HepG2 (cell line): ENCODE results near the gene DTNA. TPM values are rescaled to one million over a fixed set of nuclear protein-coding genes. Genes with fewer than 3 reads are reported as not detected.

ENCODE experiments used
- ATAC-seq: fragments of 200-7000 bp; cut with Tn5 transposase; 3 replicates; pipeline ENCODE4 v1.9.1; 2020; ENCODE audit warnings: mild to moderate bottlenecking, moderate library complexity
- BruUV-seq: library from RNA; stranded (reverse); fragments of 400-500 nt; replicated peaks from 2 replicates; lab custom pipeline; 2021; lab: Mats Ljungman, UMichigan
- CTCF ChIA-PET: fragments of 300-600 bp; formaldehyde crosslinking; extraction: SDS; loops from one replicate; lab custom pipeline; 2021; ENCODE audit warnings: low total read pairs, inconsistent platforms, low intra/inter-chr PET ratio; lab: Yijun Ruan, JAX
- POLR2A ChIA-PET: fragments of 350-600 bp; sonication (Branson Sonifier 250); formaldehyde crosslinking; loops from one replicate; lab custom pipeline; 2020; ENCODE audit warnings: antibody characterized with exemption, inconsistent platforms; lab: Yijun Ruan, JAX
- DNase-seq: peaks from one replicate; pipeline ENCODE4 v3.0.0-alpha.2; 2015; ENCODE audit warnings: low spot score
- FAIRE-seq: peaks from 3 replicates; lab custom pipeline; 2011; peaks lifted over from hg19 to GRCh38; lab: Jason Lieb, UNC
- H2AFZ ChIP-seq: one replicate; pipeline ENCODE4 v1.6.1; 2011; ENCODE audit warnings: low read length, inconsistent platforms
- H3K27ac ChIP-seq: fragments of 300-600 bp; 3 replicates; pipeline ENCODE4 v1.8.0; 2011; ENCODE audit warnings: mixed run types, mild to moderate bottlenecking, mixed read lengths, low read length, inconsistent platforms; ENCODE audit not compliant: insufficient read depth; ENCODE audit errors: extremely low read length
- H3K27me3 ChIP-seq, 2 experiments: fragments of 200-600 bp in 1 of 2; 2 replicates in 1 of 2; 3 replicates in 1 of 2; pipeline versions ENCODE4 v1.6.0 to v1.8.0; 2011; ENCODE audit warnings: low read length in 2 of 2, mild to moderate bottlenecking in 2 of 2, moderate library complexity in 2 of 2, inconsistent platforms in 1 of 2; ENCODE audit not compliant: insufficient read depth in 2 of 2, control insufficient read depth in 1 of 2
- H3K36me3 ChIP-seq, 2 experiments: fragments of 200-600 bp in 1 of 2; replicated peaks in 1 of 2; 2 replicates in 1 of 2; 3 replicates in 1 of 2; pipeline versions ENCODE4 v1.5.1 to v1.8.0; 2011; ENCODE audit warnings: low read length in 2 of 2, inconsistent platforms in 1 of 2; ENCODE audit not compliant: insufficient read depth in 2 of 2, control insufficient read depth in 1 of 2
- H3K4me1 ChIP-seq: 2 replicates; pipeline ENCODE4 v1.5.1; 2012; ENCODE audit warnings: low read length, inconsistent platforms; ENCODE audit not compliant: insufficient read depth
- H3K4me2 ChIP-seq: 2 replicates; pipeline ENCODE4 v1.6.0; 2011; ENCODE audit warnings: low read depth, low read length, inconsistent platforms
- H3K4me3 ChIP-seq, 3 experiments: fragments of 200-600 bp in 1 of 3; sonication (generic), shearing (Covaris generic) in 1 of 3; replicated peaks in 1 of 3; 2 replicates each; pipeline ENCODE4 v1.5.1; 2011 to 2016; ENCODE audit warnings: low read length in 3 of 3, inconsistent platforms in 2 of 3, low read depth in 2 of 3, mild to moderate bottlenecking in 2 of 3, control low read depth in 1 of 3, mixed read lengths in 1 of 3; ENCODE audit not compliant: insufficient read depth in 1 of 3
- H3K79me2 ChIP-seq: one replicate; pipeline ENCODE4 v1.6.1; 2011; ENCODE audit warnings: low read length, inconsistent platforms; ENCODE audit not compliant: insufficient read depth
- H3K9ac ChIP-seq: 2 replicates; pipeline ENCODE4 v1.6.0; 2011; ENCODE audit warnings: mild to moderate bottlenecking, low read depth, low read length, inconsistent platforms; ENCODE audit not compliant: insufficient read depth
- H3K9me3 ChIP-seq: 2 replicates; pipeline ENCODE4 v1.5.1; 2012; ENCODE audit warnings: mild to moderate bottlenecking, low read length
- H4K20me1 ChIP-seq: 2 replicates; pipeline ENCODE4 v1.6.0; 2011; ENCODE audit warnings: inconsistent platforms, mild to moderate bottlenecking, low read length, moderate library complexity; ENCODE audit not compliant: insufficient read depth
- ATF7 ChIP-seq, 2 experiments: fragments of 450-650 bp in 1 of 2; sonication (generic) in 1 of 2; formaldehyde crosslinking in 1 of 2; IDR thresholded peaks; 2 replicates each; pipeline versions ENCODE4 v1.4.0 to v1.6.1; 2016 to 2020; ENCODE audit warnings: antibody characterized with exemption in 1 of 2, mild to moderate bottlenecking in 1 of 2, missing genetic modification reagents in 1 of 2
- NAIF1 ChIP-seq: sonication (generic); formaldehyde crosslinking; IDR thresholded peaks from 2 replicates; pipeline ENCODE4 v1.5.0; 2020; ENCODE audit warnings: mild to moderate bottlenecking, missing genetic modification reagents, borderline replicate concordance
- NBN ChIP-seq: fragments of 450-650 bp; conservative IDR thresholded peaks from 2 replicates; pipeline ENCODE4 v1.6.1; 2017
- NCOR1 ChIP-seq: fragments of 200-600 bp; sonication (generic); IDR thresholded peaks from 2 replicates; pipeline ENCODE4 v1.7.0; 2017; ENCODE audit warnings: antibody characterized with exemption, low read length, borderline replicate concordance
- NFIC ChIP-seq: IDR thresholded peaks from 2 replicates; pipeline ENCODE4 v1.6.1; 2012; ENCODE audit warnings: mild to moderate bottlenecking, low read length, inconsistent platforms
- NR2C2 ChIP-seq: sonication (generic); formaldehyde crosslinking; IDR thresholded peaks from 2 replicates; pipeline ENCODE4 v1.4.0; 2020; ENCODE audit warnings: missing genetic modification reagents, mild to moderate bottlenecking, moderate library complexity, borderline replicate concordance
- POLR2AphosphoS5 ChIP-seq: IDR thresholded peaks from 2 replicates; pipeline ENCODE4 v1.6.1; 2012; ENCODE audit warnings: low read depth, low read length
- RAD51 ChIP-seq: fragments of 450-650 bp; IDR thresholded peaks from 2 replicates; pipeline ENCODE4 v1.6.1; 2016; ENCODE audit warnings: borderline replicate concordance
- RFXANK ChIP-seq: IDR thresholded peaks from 2 replicates; pipeline ENCODE4 v1.6.1; 2016
- SNAPC2 ChIP-seq: sonication (generic); formaldehyde crosslinking; IDR thresholded peaks from 2 replicates; pipeline ENCODE4 v1.8.1; 2022; ENCODE audit warnings: mild to moderate bottlenecking, missing genetic modification reagents
- YEATS4 ChIP-seq: sonication (generic); formaldehyde crosslinking; IDR thresholded peaks from 2 replicates; pipeline ENCODE4 v1.4.0; 2020; ENCODE audit warnings: missing genetic modification reagents, borderline replicate concordance
- YY1 ChIP-seq: IDR thresholded peaks from 2 replicates; pipeline ENCODE4 v1.6.1; 2011; ENCODE audit warnings: low read length, low read depth, moderate library complexity, mild to moderate bottlenecking; ENCODE audit not compliant: insufficient read depth, insufficient replicate concordance
- ZC3H4 ChIP-seq: sonication (generic); formaldehyde crosslinking; IDR thresholded peaks from 2 replicates; pipeline ENCODE4 v1.4.0; 2020; ENCODE audit warnings: missing genetic modification reagents, borderline replicate concordance
- ZFX ChIP-seq: sonication (generic); formaldehyde crosslinking; IDR thresholded peaks from 2 replicates; pipeline ENCODE4 v1.4.0; 2020; ENCODE audit warnings: mild to moderate bottlenecking, low read depth, missing genetic modification reagents, moderate library complexity
- ZNF441 ChIP-seq: sonication (generic); formaldehyde crosslinking; IDR thresholded peaks from 2 replicates; pipeline ENCODE4 v1.7.0; 2021; ENCODE audit warnings: missing genetic modification reagents, borderline replicate concordance
- ZNF501 ChIP-seq: sonication (generic); formaldehyde crosslinking; IDR thresholded peaks from 2 replicates; pipeline ENCODE4 v1.5.1; 2020; ENCODE audit warnings: mild to moderate bottlenecking, moderate library complexity, missing genetic modification reagents
- ZNF569 ChIP-seq: sonication (generic); formaldehyde crosslinking; IDR thresholded peaks from 2 replicates; pipeline ENCODE4 v1.5.0; 2020; ENCODE audit warnings: mild to moderate bottlenecking, missing genetic modification reagents, moderate library complexity, borderline replicate concordance
- ZNF777 ChIP-seq: sonication (generic); formaldehyde crosslinking; IDR thresholded peaks from 2 replicates; pipeline ENCODE4 v1.4.0; 2020; ENCODE audit warnings: missing genetic modification reagents
- ZZZ3 ChIP-seq: sonication (generic); formaldehyde crosslinking; IDR thresholded peaks from 2 replicates; pipeline ENCODE4 v1.4.0; 2020; ENCODE audit warnings: missing genetic modification reagents, mild to moderate bottlenecking, borderline replicate concordance
- WGBS: methylation state at CpG from one replicate; pipeline ENCODE4 v1.1.6; 2017; ENCODE audit warnings: low lambda C conversion rate; 5-methylcytosine and 5-hydroxymethylcytosine counted together
- in situ Hi-C: cut with HindIII; loops from 2 replicates; pipeline ENCODE4 v1.10.0; 2017; ENCODE audit warnings: low pct_unique_long_range_greater_than_20kb; ENCODE audit not compliant: extremely low pct_ligation_motif_present
- intact Hi-C: fragments of 100-400 bp; cut with micrococcal nuclease; formaldehyde crosslinking; loops from one replicate; pipeline ENCODE4 v1.10.0; 2022; ENCODE audit not compliant: unreplicated experiment
- polyA plus RNA-seq, 8 experiments: library from polyadenylated mRNA; depleted of rRNA in 3 of 8; stranded (reverse) in 7 of 8; unstranded in 1 of 8; fragments of >200 nt; fragmentation: Illumina TruSeq in 4 of 8; extraction: Trizol in 4 of 8; gene quantifications; 2 replicates each; pipeline versions ENCODE4 v1.2.1 to v1.2.3, GENCODE V29; 2011 to 2016; ENCODE audit warnings: low read depth in 4 of 8, missing spikeins in 1 of 8, mixed read lengths in 1 of 8; ENCODE audit not compliant: insufficient read depth in 1 of 8
- total RNA-seq, 5 experiments: library from RNA; depleted of rRNA; stranded (reverse); fragments of >200 nt; fragmentation: Illumina TruSeq; extraction: Trizol; gene quantifications; 2 replicates each; pipeline ENCODE4 v1.2.3, GENCODE V29; 2016; ENCODE audit warnings: low read depth in 1 of 5
- TF ChIP-seq, protein P1 (sequence below), 2 experiments: sonication (generic) in 1 of 2; formaldehyde crosslinking in 1 of 2; IDR thresholded peaks; 2 replicates each; pipeline versions ENCODE4 v1.4.0 to v1.6.1; 2016 to 2020; ENCODE audit warnings: borderline replicate concordance in 1 of 2, low read depth in 1 of 2, mild to moderate bottlenecking in 1 of 2, missing genetic modification reagents in 1 of 2

The DTNA gene
- total and polyA plus RNA-seq, 2 of the 13 experiments (the other 11 are each of a cell fraction or from before 2014, with no cell fraction given): 8.5 to 29.0 TPM

DNA sequence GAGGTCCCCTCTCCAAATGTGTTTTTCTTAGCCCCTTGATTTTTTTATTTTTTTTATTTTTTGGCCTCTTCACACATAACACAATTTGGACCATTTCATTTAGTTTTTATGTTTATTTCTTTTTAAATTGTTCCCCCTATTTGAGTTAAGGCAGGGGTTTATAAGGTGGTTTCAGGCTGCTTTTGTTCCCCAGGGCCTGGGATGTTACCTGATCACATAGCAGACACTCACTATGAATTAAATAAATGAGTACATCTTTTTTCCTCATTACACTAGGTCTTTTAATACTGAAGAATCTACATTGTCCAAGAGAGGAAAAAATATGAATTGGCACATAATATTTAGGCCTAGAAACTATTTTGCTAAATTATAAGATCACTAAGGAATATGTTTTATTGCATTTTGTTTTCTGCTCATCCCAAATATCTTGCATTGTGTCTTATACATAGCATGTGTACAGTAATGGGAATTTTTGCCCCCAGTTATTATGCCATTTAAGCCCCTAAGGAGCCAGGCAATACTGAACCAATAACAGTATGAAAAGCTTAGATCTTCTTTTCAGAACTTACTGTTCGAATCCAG, 218.7 kb downstream of the DTNA start:
- H3K4me2 ChIP-seq: peak overlapping the region; percentile 92
- peak overlapping the region; percentile 71 for H3K9ac ChIP-seq
- H3K36me3 ChIP-seq: no peaks in the 10 kb centered on the region
- peak overlapping the region; percentile 11 to 71 (median 44); a peak in 3 of 6 replicates for H3K4me3 ChIP-seq
- ChIA-PET POLR2A (interaction anchor here (0.8 to 3.3 kb wide), 15 partner anchors 9 to 361 kb away, joined by 3 to 65 read pairs (median 4); partner anchors contain the start of genes MAPRE2 and ZSCAN30), CTCF (no interaction called here)
- H3K9me3 ChIP-seq: no peaks in the 10 kb centered on the region
- H3K79me2 ChIP-seq: peaks cover 20% of the 10 kb centered on the region
- in situ Hi-C loops (no loop called here), intact Hi-C loops (loop anchor here (1.0 to 5.0 kb wide), 4 partner anchors 17 to 50 kb away; no protein-coding TSS in a partner anchor)
- WGBS: 0% methylated on average over 1 of the region's 1 CpG
- H3K4me1 ChIP-seq: peaks cover 91% of the 10 kb centered on the region
- H4K20me1 ChIP-seq: no peaks in the 10 kb centered on the region
- H3K27me3 ChIP-seq: no peaks in the 10 kb centered on the region
- no peak overlapping the region for H2AFZ ChIP-seq
- ATAC-seq (peak; percentile 52), FAIRE-seq (no peak), DNase-seq (no peak)
- BruUV-seq: TSS peak; percentile 99
- H3K27ac ChIP-seq: peak overlapping the region; percentile 98
- TF ChIP-seq NFIC (no peak), ZFX (peak; percentile 8; the same call in 1 of the 2 replicates), NBN (no peak), ZC3H4 (CRISPR knock-in tag) (no peak), YEATS4 (CRISPR knock-in tag) (no peak), ZNF569 (CRISPR knock-in tag) (no peak), YY1 (no peak), RFXANK (CRISPR knock-in tag) (0 out of 2 replicates have a peak, but pooled peaks have one; percentile 4), ATF7 (IDR thresholded peaks at IDR 0.05) (no peak), ATF7 (CRISPR knock-in tag; IDR thresholded peaks at IDR 0.05) (no peak), ZNF441 (0 out of 2 replicates have a peak, but pooled peaks have one; percentile 8), SNAPC2 (CRISPR knock-in tag) (no peak), ZNF777 (CRISPR knock-in tag) (no peak), POLR2AphosphoS5 (0 out of 2 replicates have a peak, but pooled peaks have one; percentile 34), NCOR1 (0 out of 2 replicates have a peak, but pooled peaks have one; percentile 8), ZZZ3 (CRISPR knock-in tag) (no peak), NR2C2 (peak; percentile 4; the same call in 1 of the 2 replicates), ZNF501 (no peak), NAIF1 (CRISPR knock-in tag) (0 out of 2 replicates have a peak, but pooled peaks have one; percentile 5), RAD51 (no peak)
- TF ChIP-seq, protein P1, sequence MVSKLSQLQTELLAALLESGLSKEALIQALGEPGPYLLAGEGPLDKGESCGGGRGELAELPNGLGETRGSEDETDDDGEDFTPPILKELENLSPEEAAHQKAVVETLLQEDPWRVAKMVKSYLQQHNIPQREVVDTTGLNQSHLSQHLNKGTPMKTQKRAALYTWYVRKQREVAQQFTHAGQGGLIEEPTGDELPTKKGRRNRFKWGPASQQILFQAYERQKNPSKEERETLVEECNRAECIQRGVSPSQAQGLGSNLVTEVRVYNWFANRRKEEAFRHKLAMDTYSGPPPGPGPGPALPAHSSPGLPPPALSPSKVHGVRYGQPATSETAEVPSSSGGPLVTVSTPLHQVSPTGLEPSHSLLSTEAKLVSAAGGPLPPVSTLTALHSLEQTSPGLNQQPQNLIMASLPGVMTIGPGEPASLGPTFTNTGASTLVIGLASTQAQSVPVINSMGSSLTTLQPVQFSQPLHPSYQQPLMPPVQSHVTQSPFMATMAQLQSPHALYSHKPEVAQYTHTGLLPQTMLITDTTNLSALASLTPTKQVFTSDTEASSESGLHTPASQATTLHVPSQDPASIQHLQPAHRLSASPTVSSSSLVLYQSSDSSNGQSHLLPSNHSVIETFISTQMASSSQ (IDR thresholded peaks at IDR 0.05; ENCODE audit: low read depth): peak; percentile 7; the same call in 1 of the 2 replicates
- TF ChIP-seq, protein P1 (CRISPR knock-in tag; IDR thresholded peaks at IDR 0.05; ENCODE audit: borderline replicate concordance): no peak
